GM21825 (cell line): ENCODE results near the gene ABCC3.
"Not testable (repeated sequence)": the region's sequence is repeated elsewhere in the genome, so short reads cannot be mapped to it uniquely, and the experiment has no call there.

Experiments used
- ATAC-seq: cut with Tn5 transposase; IDR thresholded peaks from one replicate; pipeline ENCODE4 v1.9.1; 2021; ENCODE audit warnings: mild to moderate bottlenecking, moderate library complexity; ENCODE audit not compliant: unreplicated experiment

The ABCC3 gene

GRCh38 chr17:50696365-50696879 is 61.7 kb downstream of the ABCC3 start:
- ATAC-seq, result no peak

GRCh38 chr17:50697062-50697461 is 62.4 kb downstream of the ABCC3 start:
- ATAC-seq, result no peak

GRCh38 chr17:50697663-50698272 is 63.1 kb downstream of the ABCC3 start:
- ATAC-seq, result no peak

GRCh38 chr17:50699410-50699809 is 64.7 kb downstream of the ABCC3 start:
- ATAC-seq, result no peak

- ATAC-seq, result no peak
Measured at GRCh38 chr17:50703162-50703561, 68.5 kb downstream of the ABCC3 start.

GRCh38 chr17:50707289-50708049 is 72.8 kb downstream of the ABCC3 start, which contains the start of gene ANKRD40:
Gene ANKRD40 (minus strand): TSS chr17:50707914. CDS start chr17:50707654, 260 bp downstream.
- ATAC-seq, result peak; percentile 79

- ATAC-seq, result no peak
Measured at GRCh38 chr17:50708050-50709000, 73.6 kb downstream of the ABCC3 start.

GRCh38 chr17:50709053-50709452 is 74.4 kb downstream of the ABCC3 start:
- not testable (repeated sequence) for ATAC-seq

GRCh38 chr17:50710025-50710424 is 75.3 kb downstream of the ABCC3 start:
- ATAC-seq, result no peak

GRCh38 chr17:50710650-50711049 is 76.0 kb downstream of the ABCC3 start:
- no peak for ATAC-seq

- ATAC-seq, result no peak
Measured at GRCh38 chr17:50712641-50713040, 78.0 kb downstream of the ABCC3 start.

GRCh38 chr17:50715471-50715870 is 80.8 kb downstream of the ABCC3 start:
- ATAC-seq, result no peak

- peak; percentile 86 for ATAC-seq
Measured at GRCh38 chr17:50719144-50719923, 84.7 kb downstream of the ABCC3 start, which contains the start of gene LUC7L3. Gene LUC7L3 (plus strand): TSS chr17:50719603. CDS start chr17:50719733, 130 bp downstream.

- no peak for ATAC-seq
Measured at GRCh38 chr17:50719924-50720794, 85.5 kb downstream of the ABCC3 start.

- ATAC-seq, result no peak
Measured at GRCh38 chr17:50721194-50722010, 86.7 kb downstream of the ABCC3 start.

- ATAC-seq, result no peak
Measured at GRCh38 chr17:50722746-50723145, 88.1 kb downstream of the ABCC3 start.

- ATAC-seq, result not testable (repeated sequence)
Measured at GRCh38 chr17:50724622-50725021, 89.9 kb downstream of the ABCC3 start.
